GM18505 (cell line): ENCODE data around the gene SLC29A3.

Experiments
- ATAC-seq: cut with Tn5 transposase; IDR thresholded peaks from one replicate; pipeline ENCODE4 v1.9.1; 2021; ENCODE audit not compliant: unreplicated experiment
- POLR2A ChIP-seq: IDR thresholded peaks from 4 replicates; pipeline ENCODE4 v1.6.1; 2011; ENCODE audit warnings: borderline replicate concordance; ENCODE audit not compliant: insufficient read depth, insufficient read length; ENCODE audit errors: extremely low read depth

The SLC29A3 gene

GRCh38 chr10:71326464-71326881 is 7.4 kb downstream of the SLC29A3 start:
- no peak for TF ChIP-seq POLR2A
- ATAC-seq = no peak

- ATAC-seq = no peak
- TF ChIP-seq POLR2A = no peak
Measured at GRCh38 chr10:71330789-71331404, 11.8 kb downstream of the SLC29A3 start.

DNA sequence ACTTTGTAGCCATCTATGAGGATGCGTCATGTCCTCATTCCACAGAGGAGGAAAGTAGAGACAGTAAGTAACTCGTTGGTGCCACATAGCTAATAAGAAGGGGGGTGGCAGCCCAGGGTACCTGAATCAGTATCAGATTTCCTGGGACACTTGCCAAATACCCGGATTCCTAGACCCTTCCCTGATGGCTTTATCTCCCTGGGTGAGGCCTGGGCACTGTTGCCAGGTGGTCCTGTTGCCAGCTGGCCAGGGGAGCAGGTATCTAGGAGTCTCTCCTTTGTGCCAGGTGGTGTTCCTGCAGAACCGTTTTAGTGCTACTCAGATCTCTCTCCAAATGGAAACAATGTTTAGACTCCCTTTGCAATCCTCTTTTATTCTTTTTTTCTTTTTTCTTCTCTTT is 12.7 kb downstream of the SLC29A3 start:
- no peak for TF ChIP-seq POLR2A
- no peak for ATAC-seq

- ATAC-seq = no peak
- TF ChIP-seq POLR2A = no peak
Measured at GRCh38 chr10:71332466-71332865, 13.4 kb downstream of the SLC29A3 start.

- no peak for ATAC-seq
- no peak for TF ChIP-seq POLR2A
Measured at GRCh38 chr10:71333129-71333887, 14.2 kb downstream of the SLC29A3 start.

DNA sequence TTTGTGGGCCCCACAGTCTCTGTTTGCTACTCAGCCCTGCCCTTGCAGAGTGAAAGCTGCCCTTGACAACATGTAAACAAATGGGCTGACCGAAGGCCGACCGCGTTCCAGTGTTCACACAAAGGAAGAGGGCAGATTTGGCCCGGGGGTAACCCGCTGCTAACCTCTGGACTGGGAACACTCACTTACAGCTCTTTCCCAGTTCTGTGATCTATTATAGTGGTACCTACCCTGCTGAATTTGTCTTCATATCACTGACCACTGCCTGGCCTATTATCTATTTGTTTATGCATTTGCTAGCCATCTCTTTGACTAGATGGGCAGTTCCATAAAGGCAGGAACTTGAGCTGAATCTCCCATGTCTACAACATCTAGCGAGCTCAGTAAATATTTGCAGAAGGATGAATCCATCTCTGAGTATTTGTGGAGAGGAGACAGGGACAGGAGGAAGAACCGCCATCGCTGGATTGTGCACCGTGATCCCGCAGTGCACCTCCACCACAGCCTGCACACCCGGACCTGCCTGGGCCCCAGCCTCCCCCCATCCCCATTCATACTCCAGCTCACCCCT is 15.2 kb downstream of the SLC29A3 start:
- ATAC-seq = no peak
- no peak for TF ChIP-seq POLR2A

- no peak for ATAC-seq
- no peak for TF ChIP-seq POLR2A
Measured at GRCh38 chr10:71335173-71335708, 16.2 kb downstream of the SLC29A3 start.

GRCh38 chr10:71336632-71337031 is 17.6 kb downstream of the SLC29A3 start:
- TF ChIP-seq POLR2A = no peak
- no peak for ATAC-seq

- no peak for ATAC-seq
- TF ChIP-seq POLR2A = no peak
Measured at GRCh38 chr10:71337219-71337701, 18.2 kb downstream of the SLC29A3 start.

DNA sequence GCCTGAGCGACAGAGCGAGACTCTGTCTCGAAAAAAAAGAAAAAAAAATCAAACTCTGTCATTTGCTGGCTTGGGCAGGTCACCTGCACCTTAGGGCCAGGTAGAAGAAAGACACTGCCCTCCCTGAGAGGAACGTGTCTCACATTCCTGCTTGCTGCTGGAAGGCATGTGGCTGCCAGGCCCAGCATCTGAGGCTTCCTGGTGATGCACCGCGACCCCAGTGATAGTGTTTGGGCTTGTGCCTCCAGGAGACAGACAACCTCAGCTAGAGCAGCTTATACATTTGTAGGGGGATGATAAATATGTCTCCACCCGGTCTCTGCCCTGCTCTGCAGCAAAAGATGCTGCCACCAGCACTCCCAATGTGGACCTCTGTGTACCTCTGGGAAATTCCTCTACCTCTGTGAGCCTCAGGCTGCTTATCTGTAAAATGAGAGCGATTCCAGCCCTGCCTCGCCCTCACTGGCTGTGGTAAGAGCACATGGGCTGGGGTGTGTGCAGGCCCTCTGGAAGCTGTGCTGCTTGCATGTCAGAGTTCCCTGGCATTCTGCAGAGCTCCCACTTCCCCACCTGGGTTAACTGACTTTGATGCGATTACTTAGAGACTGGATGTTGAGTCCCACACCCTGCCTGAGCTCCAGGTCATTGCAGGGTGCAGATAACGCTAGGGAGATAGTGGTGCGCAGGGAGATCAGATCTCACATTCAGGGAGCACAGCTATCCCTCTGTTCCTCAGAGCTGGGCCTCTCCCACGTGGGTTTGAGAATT is 19.9 kb downstream of the SLC29A3 start:
- TF ChIP-seq POLR2A = no peak
- no peak for ATAC-seq

GRCh38 chr10:71339796-71340589 is 20.9 kb downstream of the SLC29A3 start:
- ATAC-seq = no peak
- no peak for TF ChIP-seq POLR2A

DNA sequence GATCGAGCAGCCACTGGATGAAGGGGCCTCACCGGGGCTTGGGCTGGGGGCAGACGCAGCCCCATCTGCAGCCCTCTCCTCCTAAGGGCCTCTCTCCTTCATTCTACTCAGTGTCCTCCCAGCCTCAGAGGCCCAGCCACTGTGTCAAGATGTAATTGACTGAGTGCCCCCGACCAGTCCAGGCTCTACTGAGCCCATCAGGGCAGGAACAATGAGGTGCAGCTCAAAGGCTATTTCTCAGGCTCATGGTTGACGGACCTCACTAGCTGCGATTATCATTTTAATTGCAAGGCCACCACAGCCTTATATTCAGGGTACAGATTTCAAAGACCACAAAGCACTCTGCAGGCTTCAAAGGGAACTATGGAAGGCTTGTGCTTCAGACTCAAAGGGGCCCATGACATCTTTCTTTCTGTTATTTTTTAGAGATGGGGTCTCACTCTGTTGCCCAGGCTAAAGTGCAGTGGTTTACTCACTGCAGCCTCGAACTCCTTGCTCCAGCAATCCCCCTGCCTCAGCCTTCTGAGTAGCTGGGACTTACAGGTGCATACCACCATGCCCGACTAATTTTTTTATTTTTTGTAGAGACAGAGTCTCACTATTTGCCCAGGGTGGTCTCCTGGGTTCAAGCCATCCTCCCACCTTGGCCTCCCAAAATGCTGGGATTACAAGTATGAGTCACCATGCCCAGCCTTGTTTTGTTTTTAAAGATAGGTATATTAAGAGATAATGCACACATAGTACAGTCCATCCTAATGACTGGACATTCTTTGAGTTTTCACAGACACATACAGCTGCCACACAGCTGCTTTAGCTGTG is 23.7 kb downstream of the SLC29A3 start:
- TF ChIP-seq POLR2A = no peak
- no peak for ATAC-seq

DNA sequence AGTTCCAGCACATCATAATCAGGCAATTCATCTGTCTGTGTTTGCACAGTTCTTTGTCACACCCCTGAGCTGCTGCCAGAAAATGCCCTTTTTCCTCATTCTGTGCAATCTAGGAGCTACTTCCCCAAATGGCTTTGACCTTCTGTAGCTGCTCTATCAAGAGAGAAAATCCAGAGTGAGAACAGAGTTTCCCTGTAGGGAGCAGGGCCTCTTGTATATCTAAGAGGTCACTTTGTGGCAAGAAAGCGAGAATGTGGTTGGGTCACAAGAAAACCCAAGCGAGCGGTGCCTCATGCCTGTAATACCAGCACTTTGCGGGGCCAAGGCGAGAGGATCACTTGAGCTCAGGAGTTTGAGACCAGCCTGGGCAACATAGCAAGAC is 24.3 kb downstream of the SLC29A3 start:
- TF ChIP-seq POLR2A = no peak
- ATAC-seq = no peak
